HG03460 (cell line): ENCODE measurements around the gene ATOX1.
"Not testable (repeated sequence)": the region's sequence is repeated elsewhere in the genome, so short reads cannot be mapped to it uniquely, and the experiment has no call there.

Experiments used
- ATAC-seq: cut with Tn5 transposase; IDR thresholded peaks from one replicate; pipeline ENCODE4 v1.9.1; 2021; ENCODE audit not compliant: unreplicated experiment

The ATOX1 gene

GRCh38 chr5:151699071-151699901 lies 59.1 kb downstream of the ATOX1 start:
- no peak for ATAC-seq

- ATAC-seq, result not testable (repeated sequence)
These were observed 60.4 kb downstream of the ATOX1 start for GRCh38 chr5:151698081-151698480.

GRCh38 chr5:151697452-151697851 lies 61.0 kb downstream of the ATOX1 start:
- ATAC-seq, result no peak

GRCh38 chr5:151696470-151697061 lies 61.9 kb downstream of the ATOX1 start:
- ATAC-seq, result no peak

GRCh38 chr5:151695464-151695863 lies 63.0 kb downstream of the ATOX1 start:
- ATAC-seq, result no peak

- ATAC-seq, result no peak
These were observed 64.4 kb downstream of the ATOX1 start for GRCh38 chr5:151694035-151694485.
